ENCODE results near the gene ELF1.
"Not testable (repeated sequence)": the region's sequence is repeated elsewhere in the genome, so short reads cannot be mapped to it uniquely, and the experiment has no call there.

ELF1 gene

GRCh38 chr13:40980461-40980860 is 38.7 kb downstream of the ELF1 start:
- no peak for DNase-seq

- no peak for DNase-seq
These were observed 39.9 kb downstream of the ELF1 start for GRCh38 chr13:40979232-40979631.

GRCh38 chr13:40978109-40978508 is 41.0 kb downstream of the ELF1 start:
- DNase-seq, result not testable (repeated sequence)

- DNase-seq, result no peak
These were observed 43.7 kb downstream of the ELF1 start for GRCh38 chr13:40975441-40975840.

GRCh38 chr13:40974460-40975407 is 44.4 kb downstream of the ELF1 start:
- DNase-seq, result no peak

GRCh38 chr13:40973409-40973808 is 45.7 kb downstream of the ELF1 start:
- no peak for DNase-seq

GRCh38 chr13:40971321-40971720 is 47.8 kb downstream of the ELF1 start:
- DNase-seq, result no peak

GRCh38 chr13:40970803-40971202 is 48.3 kb downstream of the ELF1 start:
- DNase-seq, result no peak

GRCh38 chr13:40969169-40969901 is 49.8 kb downstream of the ELF1 start:
- DNase-seq, result no peak

- no peak for DNase-seq
These were observed 50.6 kb downstream of the ELF1 start for GRCh38 chr13:40968416-40969000.

- DNase-seq, result no peak
These were observed 52.8 kb downstream of the ELF1 start for GRCh38 chr13:40966298-40966697.

GRCh38 chr13:40963927-40964326 is 55.2 kb downstream of the ELF1 start:
- DNase-seq, result no peak

GRCh38 chr13:40961826-40962225 is 57.3 kb downstream of the ELF1 start:
- DNase-seq, result no peak

- no peak for DNase-seq
These were observed 57.9 kb downstream of the ELF1 start for GRCh38 chr13:40961214-40961613.

GRCh38 chr13:40960716-40961115 is 58.4 kb downstream of the ELF1 start:
- DNase-seq, result no peak

- no peak for DNase-seq
These were observed 60.5 kb downstream of the ELF1 start for GRCh38 chr13:40958655-40959054.

GRCh38 chr13:40946485-40946884 is 72.6 kb downstream of the ELF1 start:
- DNase-seq, result no peak

- no peak for DNase-seq
These were observed 76.0 kb downstream of the ELF1 start for GRCh38 chr13:40943073-40943472.

GRCh38 chr13:40941581-40941980 is 77.5 kb downstream of the ELF1 start:
- DNase-seq, result no peak

GRCh38 chr13:40940841-40941240 is 78.3 kb downstream of the ELF1 start:
- no peak for DNase-seq

GRCh38 chr13:40933508-40934204 is 85.5 kb downstream of the ELF1 start:
- DNase-seq, result no peak

- DNase-seq, result no peak
These were observed 86.9 kb downstream of the ELF1 start for GRCh38 chr13:40932252-40932651.

GRCh38 chr13:40931719-40932118 is 87.4 kb downstream of the ELF1 start:
- no peak for DNase-seq

All from NCI-H1694 (cell line).